ENCODE results near the gene TUBGCP4.
"Not testable (repeated sequence)": the region's sequence is repeated elsewhere in the genome, so short reads cannot be mapped to it uniquely, and the experiment has no call there.

The TUBGCP4 gene

GRCh38 chr15:43370975-43371974, at the start of gene TUBGCP4, which contains the start of gene ZSCAN29:
Gene TUBGCP4 (plus strand): TSS chr15:43371101. CDS start chr15:43371355, 254 bp downstream.
Gene ZSCAN29 (minus strand): TSS chr15:43371043. CDS start chr15:43369913, 1,130 bp downstream.
- peak; percentile 56 to 78 (median 73) for DNase-seq (ENCODE audit: low read depth in 2 of 3, low spot score in 1 of 3)

GRCh38 chr15:43325039-43325684, 45.7 kb upstream of the TUBGCP4 start:
- no peak for DNase-seq (ENCODE audit: low read depth in 2 of 3, low spot score in 1 of 3)

- DNase-seq (ENCODE audit: low read depth in 2 of 3, low spot score in 1 of 3) = peak in 2 of 3 donors; percentile 0 to 11
Measured at GRCh38 chr15:43329217-43329959, 41.5 kb upstream of the TUBGCP4 start.

GRCh38 chr15:43329960-43330779, 40.7 kb upstream of the TUBGCP4 start, which contains the start of gene LCMT2:
Gene LCMT2 (minus strand): TSS chr15:43330573. CDS start chr15:43330489, 84 bp downstream.
- DNase-seq (ENCODE audit: low read depth in 2 of 3, low spot score in 1 of 3) = peak; percentile 77 to 88 (median 84)

GRCh38 chr15:43330780-43331087, 40.2 kb upstream of the TUBGCP4 start:
- DNase-seq (ENCODE audit: low read depth in 2 of 3, low spot score in 1 of 3) = no peak

GRCh38 chr15:43346305-43346704, 24.6 kb upstream of the TUBGCP4 start:
- DNase-seq (ENCODE audit: low read depth in 2 of 3, low spot score in 1 of 3) = no peak

- DNase-seq (ENCODE audit: low read depth in 2 of 3, low spot score in 1 of 3) = no peak
Measured at GRCh38 chr15:43347114-43347513, 23.8 kb upstream of the TUBGCP4 start.

- DNase-seq (ENCODE audit: low read depth in 2 of 3, low spot score in 1 of 3) = no peak
Measured at GRCh38 chr15:43352693-43353382, 18.1 kb upstream of the TUBGCP4 start.

GRCh38 chr15:43360821-43361220, 10.1 kb upstream of the TUBGCP4 start:
- no peak for DNase-seq (ENCODE audit: low read depth in 2 of 3, low spot score in 1 of 3)

GRCh38 chr15:43361313-43361903, 9.5 kb upstream of the TUBGCP4 start:
- no peak for DNase-seq (ENCODE audit: low read depth in 2 of 3, low spot score in 1 of 3)

GRCh38 chr15:43370310-43370974, 459 bp upstream of the TUBGCP4 start:
- peak in 1 of 3 donors; percentile 4 for DNase-seq (ENCODE audit: low read depth in 2 of 3, low spot score in 1 of 3)

- DNase-seq (ENCODE audit: low read depth in 2 of 3, low spot score in 1 of 3) = peak in 2 of 3 donors; percentile 3 to 18
Measured at GRCh38 chr15:43376017-43376705, 5.3 kb downstream of the TUBGCP4 start.

GRCh38 chr15:43378601-43379000, 7.7 kb downstream of the TUBGCP4 start:
- DNase-seq (ENCODE audit: low read depth in 2 of 3, low spot score in 1 of 3) = no peak

- no peak for DNase-seq (ENCODE audit: low read depth in 2 of 3, low spot score in 1 of 3)
Measured at GRCh38 chr15:43382310-43382709, 11.4 kb downstream of the TUBGCP4 start.

GRCh38 chr15:43383070-43383469, 12.2 kb downstream of the TUBGCP4 start:
- DNase-seq (ENCODE audit: low read depth in 2 of 3, low spot score in 1 of 3) = no peak

GRCh38 chr15:43390723-43391122, 19.8 kb downstream of the TUBGCP4 start:
- no peak for DNase-seq (ENCODE audit: low read depth in 2 of 3, low spot score in 1 of 3)

GRCh38 chr15:43393592-43393991, 22.7 kb downstream of the TUBGCP4 start:
- not testable (repeated sequence) for DNase-seq (ENCODE audit: low read depth in 2 of 3, low spot score in 1 of 3)

- DNase-seq (ENCODE audit: low read depth in 2 of 3, low spot score in 1 of 3) = no peak
Measured at GRCh38 chr15:43402255-43402654, 31.4 kb downstream of the TUBGCP4 start.
